ENCODE data around the gene SMIM15.

GRCh38 chr5:61163905-61164304 is 1.6 kb upstream of the SMIM15 start:
- TF ChIP-seq, protein P1, sequence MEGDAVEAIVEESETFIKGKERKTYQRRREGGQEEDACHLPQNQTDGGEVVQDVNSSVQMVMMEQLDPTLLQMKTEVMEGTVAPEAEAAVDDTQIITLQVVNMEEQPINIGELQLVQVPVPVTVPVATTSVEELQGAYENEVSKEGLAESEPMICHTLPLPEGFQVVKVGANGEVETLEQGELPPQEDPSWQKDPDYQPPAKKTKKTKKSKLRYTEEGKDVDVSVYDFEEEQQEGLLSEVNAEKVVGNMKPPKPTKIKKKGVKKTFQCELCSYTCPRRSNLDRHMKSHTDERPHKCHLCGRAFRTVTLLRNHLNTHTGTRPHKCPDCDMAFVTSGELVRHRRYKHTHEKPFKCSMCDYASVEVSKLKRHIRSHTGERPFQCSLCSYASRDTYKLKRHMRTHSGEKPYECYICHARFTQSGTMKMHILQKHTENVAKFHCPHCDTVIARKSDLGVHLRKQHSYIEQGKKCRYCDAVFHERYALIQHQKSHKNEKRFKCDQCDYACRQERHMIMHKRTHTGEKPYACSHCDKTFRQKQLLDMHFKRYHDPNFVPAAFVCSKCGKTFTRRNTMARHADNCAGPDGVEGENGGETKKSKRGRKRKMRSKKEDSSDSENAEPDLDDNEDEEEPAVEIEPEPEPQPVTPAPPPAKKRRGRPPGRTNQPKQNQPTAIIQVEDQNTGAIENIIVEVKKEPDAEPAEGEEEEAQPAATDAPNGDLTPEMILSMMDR (IDR thresholded peaks at IDR 0.05) = no peak
- TF ChIP-seq POLR2A (IDR thresholded peaks at IDR 0.05) = no peak

All from tibial nerve (tissue), 3 donors.